Activated CD4-positive, alpha-beta T cell treated with anti-CD3 and anti-CD28 coated beads for 36 hours (primary cell): ENCODE measurements around the gene WDR20. TPM values are rescaled to one million over a fixed set of nuclear protein-coding genes. Genes with fewer than 3 reads are reported as not detected.
"Not testable (repeated sequence)": the region's sequence is repeated elsewhere in the genome, so short reads cannot be mapped to it uniquely, and the experiment has no call there.

ENCODE experiments used
- ATAC-seq: fragments of 200-7000 bp; cut with Tn5 transposase; one replicate; pipeline ENCODE4 v1.10.0; 2021; ENCODE audit warnings: mild to moderate bottlenecking, moderate library complexity
- CTCF ChIA-PET: fragments of 350-600 bp; sonication (Branson Sonifier 250); formaldehyde crosslinking; loops from one replicate; lab custom pipeline; 2021; ENCODE audit warnings: antibody characterized with exemption; lab: Charles Lee
- POLR2A ChIA-PET: fragments of 350-600 bp; sonication (Branson Sonifier 250); formaldehyde crosslinking; loops from one replicate; lab custom pipeline; 2021; ENCODE audit warnings: antibody characterized with exemption, inconsistent platforms; lab: Charles Lee
- DNase-seq: peaks from one replicate; pipeline ENCODE4 v3.0.0-alpha.2; 2020
- H3K27ac Mint-ChIP-seq: one replicate; pipeline ENCODE4 v1.8.0; 2021; ENCODE audit warnings: mixed read lengths
- H3K27me3 Mint-ChIP-seq: one replicate; pipeline ENCODE4 v1.8.0; 2021; ENCODE audit warnings: mixed read lengths
- H3K36me3 Mint-ChIP-seq: one replicate; pipeline ENCODE4 v1.8.0; 2021; ENCODE audit warnings: low read depth, mixed read lengths
- H3K4me1 Mint-ChIP-seq: one replicate; pipeline ENCODE4 v1.8.0; 2021; ENCODE audit warnings: mixed read lengths
- H3K4me3 Mint-ChIP-seq: one replicate; pipeline ENCODE4 v1.8.0; 2021; ENCODE audit warnings: mild to moderate bottlenecking, moderate library complexity, mixed read lengths
- H3K9me3 Mint-ChIP-seq: one replicate; pipeline ENCODE4 v1.8.0; 2021; ENCODE audit warnings: low read depth, mixed read lengths
- intact Hi-C, 2 experiments: fragments of 100-400 bp; cut with DNase I in 1 of 2; cut with micrococcal nuclease in 1 of 2; formaldehyde crosslinking; loops; one replicate each; pipeline versions ENCODE4 v1.14.2 to v1.15.1; 2022 to 2024; cut with DNase I, micrococcal nuclease
- total RNA-seq, 2 experiments: library from RNA; stranded (reverse); gene quantifications; one replicate each; pipeline ENCODE4 v1.2.3, GENCODE V29; 2021

Gene WDR20
- total RNA-seq, 2 experiments from 2014 or later: 18.2 to 24.8 TPM

GRCh38 chr14:102170061-102170460 is 30.4 kb downstream of the WDR20 start:
- ATAC-seq: no peak
- intact Hi-C loops: no loop called here
- peaks cover 37% of the 10 kb centered on the region for H3K4me1 Mint-ChIP-seq
- no peaks in the 10 kb centered on the region for H3K27me3 Mint-ChIP-seq
- POLR2A ChIA-PET: no interaction called here
- no peak for DNase-seq
- H3K36me3 Mint-ChIP-seq: peaks cover 9% of the 10 kb centered on the region
- H3K4me3 Mint-ChIP-seq: no peak overlapping the region
- no peak overlapping the region for H3K27ac Mint-ChIP-seq
- no peaks in the 10 kb centered on the region for H3K9me3 Mint-ChIP-seq
- CTCF ChIA-PET: no interaction called here

DNA sequence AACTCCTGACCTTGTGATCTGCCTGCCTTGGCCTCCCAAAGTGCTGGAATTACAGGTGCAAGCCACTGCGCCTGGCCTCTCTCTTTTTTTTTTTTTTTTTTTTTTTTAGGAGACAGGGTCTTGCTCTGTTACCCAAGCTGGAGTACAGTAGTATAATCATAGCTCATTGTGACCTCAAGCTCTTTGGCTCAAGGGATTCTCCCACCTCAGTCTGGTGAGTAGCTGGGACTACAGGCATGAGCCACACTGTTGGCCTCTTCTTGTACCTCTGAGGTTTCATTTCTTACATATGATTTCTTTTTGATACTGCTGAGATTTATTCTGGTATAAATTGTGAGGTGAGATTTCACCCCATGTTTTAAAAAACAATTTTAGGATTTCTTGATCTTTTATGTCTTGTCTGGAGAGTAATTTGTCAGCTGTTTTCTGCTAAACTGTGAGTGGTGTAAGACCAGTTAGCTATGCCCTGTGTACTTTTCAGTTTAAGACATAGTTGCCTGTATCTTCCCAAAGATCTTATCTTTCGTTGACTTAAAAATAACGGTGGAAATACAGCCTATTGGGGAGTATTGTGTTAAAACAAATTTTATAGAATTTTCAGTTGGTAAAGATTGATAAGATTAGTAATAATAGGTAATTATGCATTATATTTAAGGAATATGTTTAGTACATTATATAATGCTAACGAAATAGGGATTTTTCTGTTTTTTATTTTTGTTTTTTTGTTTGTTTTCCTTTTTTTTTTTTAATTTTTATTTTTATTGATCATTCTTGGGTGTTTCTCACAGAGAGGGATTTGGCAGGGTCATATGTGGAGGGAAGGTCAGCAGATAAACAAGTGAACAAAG is 31.7 kb downstream of the WDR20 start:
- intact Hi-C loops: no loop called here
- CTCF ChIA-PET: interaction anchor here (0.8 kb wide), 1 partner anchor 9 kb away, joined by 3 read pairs; no protein-coding TSS in a partner anchor
- H3K27ac Mint-ChIP-seq: no peak overlapping the region
- POLR2A ChIA-PET: no interaction called here
- no peak for DNase-seq
- no peaks in the 10 kb centered on the region for H3K9me3 Mint-ChIP-seq
- peaks cover 9% of the 10 kb centered on the region for H3K36me3 Mint-ChIP-seq
- no peaks in the 10 kb centered on the region for H3K27me3 Mint-ChIP-seq
- H3K4me3 Mint-ChIP-seq: no peak overlapping the region
- ATAC-seq: no peak
- peaks cover 41% of the 10 kb centered on the region for H3K4me1 Mint-ChIP-seq

DNA sequence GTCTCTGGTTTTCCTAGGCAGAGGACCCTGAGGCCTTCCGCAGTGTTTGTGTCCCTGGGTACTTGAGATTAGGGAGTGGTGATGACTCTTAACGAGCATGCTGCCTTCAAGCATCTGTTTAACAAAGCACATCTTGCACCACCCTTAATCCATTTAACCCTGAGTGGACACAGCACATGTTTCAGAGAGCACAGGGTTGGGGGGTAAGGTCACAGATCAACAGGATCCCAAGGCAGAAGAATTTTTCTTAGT is 32.2 kb downstream of the WDR20 start:
- CTCF ChIA-PET: interaction anchor here (0.8 kb wide), 1 partner anchor 8 kb away, joined by 3 read pairs; no protein-coding TSS in a partner anchor
- H3K27me3 Mint-ChIP-seq, ATAC-seq, POLR2A ChIA-PET, intact Hi-C loops, H3K9me3 Mint-ChIP-seq, H3K27ac Mint-ChIP-seq, H3K4me3 Mint-ChIP-seq, DNase-seq: not testable (repeated sequence)
- peaks cover 39% of the 10 kb centered on the region for H3K4me1 Mint-ChIP-seq
- H3K36me3 Mint-ChIP-seq: peaks cover 11% of the 10 kb centered on the region

- POLR2A ChIA-PET, intact Hi-C loops, H3K36me3 Mint-ChIP-seq, H3K4me3 Mint-ChIP-seq, ATAC-seq, H3K27me3 Mint-ChIP-seq, DNase-seq, H3K27ac Mint-ChIP-seq, CTCF ChIA-PET, H3K9me3 Mint-ChIP-seq: not testable (repeated sequence)
- peaks cover 40% of the 10 kb centered on the region for H3K4me1 Mint-ChIP-seq
Measured at GRCh38 chr14:102172721-102173120, 33.0 kb downstream of the WDR20 start.

DNA sequence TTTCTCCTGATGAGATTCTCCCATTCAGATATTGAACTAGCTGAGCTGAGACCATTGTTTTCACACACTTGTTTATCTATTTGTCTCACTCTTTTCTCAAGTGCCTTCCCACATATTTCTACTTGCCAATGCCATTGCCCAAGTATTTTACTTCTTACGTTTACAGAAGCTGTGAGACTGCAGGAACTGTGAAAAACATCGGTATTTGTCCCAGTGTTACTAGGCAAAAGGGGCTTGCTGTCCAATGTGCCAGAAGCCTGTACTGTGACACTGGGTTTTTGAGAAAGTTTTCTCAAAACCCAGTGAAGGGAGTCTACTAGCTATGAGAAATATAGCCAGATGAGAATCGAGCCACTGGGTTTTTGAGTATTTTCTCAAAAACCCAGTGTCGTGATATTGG is 37.5 kb downstream of the WDR20 start:
- DNase-seq: no peak
- Mint-ChIP-seq H3K27me3 (no peaks in the 10 kb centered on the region), H3K4me1 (peaks cover 49% of the 10 kb centered on the region), H3K27ac (no peak overlapping the region), H3K9me3 (no peaks in the 10 kb centered on the region), H3K36me3 (peaks cover 4% of the 10 kb centered on the region), H3K4me3 (no peak overlapping the region)
- ChIA-PET CTCF (interaction anchor here (0.8 to 1.2 kb wide), 2 partner anchors 20 to 220 kb away, joined by 3 to 4 read pairs; no protein-coding TSS in a partner anchor), POLR2A (no interaction called here)
- intact Hi-C loops: no loop called here
- no peak for ATAC-seq

- intact Hi-C loops: no loop called here
- Mint-ChIP-seq H3K36me3 (peaks cover 2% of the 10 kb centered on the region), H3K4me3 (no peak overlapping the region), H3K4me1 (peaks cover 64% of the 10 kb centered on the region), H3K27me3 (no peaks in the 10 kb centered on the region), H3K27ac (no peak overlapping the region), H3K9me3 (no peaks in the 10 kb centered on the region)
- ChIA-PET POLR2A (no interaction called here), CTCF (interaction anchor here (0.7 kb wide), 1 partner anchor 19 kb away, joined by 3 read pairs; no protein-coding TSS in a partner anchor)
- ATAC-seq (no peak), DNase-seq (no peak)
Measured at GRCh38 chr14:102178806-102179205, 39.1 kb downstream of the WDR20 start.

DNA sequence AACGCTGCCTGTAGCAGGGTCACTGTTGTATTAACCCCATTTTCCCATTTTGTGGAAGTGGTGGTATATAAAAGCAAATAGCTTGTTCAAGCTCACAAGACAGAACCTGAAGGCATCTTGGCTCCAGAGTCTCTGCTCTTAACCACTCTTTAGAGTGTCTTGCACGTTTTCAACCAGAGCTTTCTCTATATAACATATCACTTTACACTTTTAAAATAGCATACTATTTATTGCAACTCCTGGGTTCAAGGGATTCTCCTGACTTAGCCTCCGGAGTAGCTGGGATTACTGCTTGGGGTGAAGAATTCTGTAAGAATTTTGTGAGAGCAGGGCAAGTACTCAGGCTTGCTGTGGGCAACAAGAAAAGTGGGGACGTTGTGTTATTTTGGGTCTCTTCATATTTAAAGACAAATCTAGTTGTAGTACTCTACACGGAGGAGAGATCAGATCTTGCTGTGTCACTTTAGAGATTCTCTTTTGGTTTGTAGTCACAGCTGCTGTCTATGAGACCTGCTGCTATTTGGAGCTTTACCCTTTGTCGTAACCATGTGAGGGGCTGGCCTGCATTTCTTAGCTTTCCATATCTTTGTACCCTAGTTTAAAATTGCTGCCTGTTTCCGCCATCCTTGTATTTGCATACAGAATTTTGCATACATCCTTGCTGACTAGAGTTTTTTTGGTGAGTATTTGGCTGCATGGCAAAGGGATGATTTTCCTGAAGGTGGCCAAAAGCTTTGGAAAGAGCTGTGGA is 40.7 kb downstream of the WDR20 start:
- Mint-ChIP-seq H3K27ac (peak overlapping the region; percentile 55), H3K27me3 (no peaks in the 10 kb centered on the region), H3K9me3 (no peaks in the 10 kb centered on the region), H3K4me3 (no peak overlapping the region), H3K4me1 (peaks cover 73% of the 10 kb centered on the region), H3K36me3 (peaks cover 2% of the 10 kb centered on the region)
- intact Hi-C loops: loop anchor here (5.0 to 10.0 kb wide), 4 partner anchors 38 to 624 kb away; no protein-coding TSS in a partner anchor
- ATAC-seq (no peak), DNase-seq (no peak)
- POLR2A ChIA-PET: interaction anchor here (0.6 to 0.7 kb wide), 3 partner anchors 23 to 657 kb away, joined by 3 to 6 read pairs (median 4); no protein-coding TSS in a partner anchor
- CTCF ChIA-PET: interaction anchor here (0.6 to 2.1 kb wide), 5 partner anchors 9 to 233 kb away, joined by 3 to 7 read pairs (median 4); no protein-coding TSS in a partner anchor

DNA sequence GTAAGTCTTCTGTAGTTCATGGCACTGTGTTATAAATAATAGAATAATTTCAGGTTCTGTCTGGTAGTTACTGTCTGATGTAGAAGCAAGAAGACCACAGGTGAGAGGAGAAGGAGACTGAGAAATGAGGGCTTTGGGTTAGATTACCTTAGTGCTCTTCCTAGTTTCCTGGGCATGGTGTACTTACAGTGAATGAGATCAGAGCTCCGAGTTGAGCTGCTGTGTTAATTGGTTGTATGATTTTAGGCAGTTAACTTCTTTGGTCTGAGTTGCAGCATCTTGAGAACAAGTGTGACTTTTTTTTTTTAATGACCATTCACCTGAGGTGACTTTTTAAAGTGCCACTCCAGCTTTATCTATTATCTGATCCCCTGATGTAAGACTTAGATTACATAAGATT is 41.5 kb downstream of the WDR20 start:
- Mint-ChIP-seq H3K9me3 (no peaks in the 10 kb centered on the region), H3K4me3 (no peak overlapping the region), H3K4me1 (peaks cover 74% of the 10 kb centered on the region), H3K27me3 (no peaks in the 10 kb centered on the region), H3K36me3 (peaks cover 2% of the 10 kb centered on the region), H3K27ac (peak overlapping the region; percentile 66)
- intact Hi-C loops: loop anchor here (5.0 to 10.0 kb wide), 4 partner anchors 39 to 624 kb away; no protein-coding TSS in a partner anchor
- DNase-seq: no peak
- ChIA-PET CTCF (interaction anchor here (0.9 to 2.1 kb wide), 4 partner anchors 14 to 40 kb away, joined by 4 to 7 read pairs (median 4); no protein-coding TSS in a partner anchor), POLR2A (interaction anchor here (0.6 to 1.1 kb wide), 2 partner anchors 13 to 656 kb away, joined by 3 to 6 read pairs; no protein-coding TSS in a partner anchor)
- no peak for ATAC-seq

- peak; percentile 63 for ATAC-seq
- ChIA-PET POLR2A (interaction anchor here (0.7 kb wide), 2 partner anchors 135 to 189 kb away, joined by 3 to 4 read pairs; no protein-coding TSS in a partner anchor), CTCF (interaction anchor here (0.7 to 2.1 kb wide), 7 partner anchors 17 to 559 kb away, joined by 3 to 7 read pairs (median 3); no protein-coding TSS in a partner anchor)
- Mint-ChIP-seq H3K27ac (no peak overlapping the region), H3K4me1 (peaks cover 76% of the 10 kb centered on the region), H3K9me3 (no peaks in the 10 kb centered on the region), H3K4me3 (no peak overlapping the region), H3K27me3 (no peaks in the 10 kb centered on the region), H3K36me3 (no peaks in the 10 kb centered on the region)
- no peak for DNase-seq
- intact Hi-C loops: loop anchor here (1.0 to 10.0 kb wide), 5 partner anchors 19 to 623 kb away; no protein-coding TSS in a partner anchor
Measured at GRCh38 chr14:102182190-102182589, 42.5 kb downstream of the WDR20 start.

DNA sequence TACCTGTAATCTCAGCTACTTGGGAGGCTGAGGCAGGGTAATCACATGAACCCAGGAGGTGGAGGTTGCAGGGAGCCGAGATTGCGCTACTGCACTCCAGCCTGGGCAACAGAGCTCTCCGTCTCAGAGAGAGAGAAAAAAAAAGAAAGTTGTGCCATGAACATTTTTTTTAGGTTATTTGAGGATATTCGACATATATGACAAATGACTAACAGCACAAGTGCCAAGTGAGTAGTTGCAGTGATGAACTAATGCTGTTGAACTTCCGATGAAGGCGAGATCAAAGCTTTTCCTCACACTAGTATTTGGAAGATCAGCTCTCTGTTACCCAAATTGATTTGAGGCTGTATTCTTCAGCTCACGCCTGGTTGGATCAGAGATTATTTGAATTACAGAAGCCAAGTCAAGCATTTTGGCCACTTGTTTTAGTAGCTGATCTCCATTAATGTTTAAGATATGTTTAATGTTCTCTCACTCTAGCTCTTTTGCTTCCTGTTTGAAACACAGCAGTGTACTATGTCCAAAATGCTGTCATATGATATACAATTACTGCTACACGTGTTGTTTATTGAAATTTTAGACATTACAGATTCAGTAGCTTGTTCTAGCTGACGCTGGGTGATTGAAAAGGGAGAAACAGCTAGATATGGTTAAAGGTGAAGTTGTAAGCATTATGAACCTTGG is 43.4 kb downstream of the WDR20 start:
- H3K9me3 Mint-ChIP-seq: no peaks in the 10 kb centered on the region
- peaks cover 74% of the 10 kb centered on the region for H3K4me1 Mint-ChIP-seq
- POLR2A ChIA-PET: interaction anchor here (0.5 to 0.8 kb wide), 3 partner anchors 134 to 374 kb away, joined by 3 to 14 read pairs (median 4); no protein-coding TSS in a partner anchor
- ATAC-seq (no peak), DNase-seq (no peak)
- no peak overlapping the region for H3K4me3 Mint-ChIP-seq
- H3K27ac Mint-ChIP-seq: peak overlapping the region; percentile 90
- intact Hi-C loops: loop anchor here (1.0 to 10.0 kb wide), 5 partner anchors 18 to 622 kb away; no protein-coding TSS in a partner anchor
- H3K27me3 Mint-ChIP-seq: no peaks in the 10 kb centered on the region
- H3K36me3 Mint-ChIP-seq: no peaks in the 10 kb centered on the region
- CTCF ChIA-PET: interaction anchor here (0.7 to 1.1 kb wide), 4 partner anchors 17 to 476 kb away, joined by 3 read pairs; no protein-coding TSS in a partner anchor
